H1 (cell line): ENCODE measurements around the gene PLB1. TPM values are rescaled to one million over a fixed set of nuclear protein-coding genes. Genes with fewer than 3 reads are reported as not detected.

Experiments used
- CTCF ChIA-PET: fragments of 300-600 bp; sonication (Branson Sonifier 250); formaldehyde crosslinking; loops from one replicate; lab custom pipeline; 2021; ENCODE audit not compliant: partially characterized antibody; lab: Charles Lee
- POLR2A ChIA-PET: fragments of 300-600 bp; sonication (Branson Sonifier 250); formaldehyde crosslinking; loops from one replicate; lab custom pipeline; 2021; ENCODE audit warnings: inconsistent platforms; ENCODE audit not compliant: partially characterized antibody; lab: Charles Lee
- DNase-seq, 2 experiments: peaks; one replicate each; pipeline versions ENCODE4 v3.0.0 to v3.0.0-alpha.2; 2010 to 2022; ENCODE audit warnings: low spot score in 2 of 2, low read depth in 1 of 2, mixed read lengths in 1 of 2
- FAIRE-seq: peaks from 2 replicates; lab custom pipeline; 2011; peaks lifted over from hg19 to GRCh38; lab: Jason Lieb, UNC
- H2AFZ ChIP-seq: 2 replicates; pipeline ENCODE4 v1.8.1; 2012; ENCODE audit warnings: low read length, inconsistent platforms
- H2AK5ac ChIP-seq: 2 replicates; pipeline ENCODE4 v1.6.1; 2013; ENCODE audit warnings: low read depth, low read length
- H2BK120ac ChIP-seq: replicated peaks from 2 replicates; pipeline ENCODE3; 2013; ENCODE audit warnings: low read depth, low read length, inconsistent platforms
- H2BK12ac ChIP-seq: 2 replicates; pipeline ENCODE4 v1.6.1; 2013; ENCODE audit warnings: low read depth, low read length
- H2BK15ac ChIP-seq: 2 replicates; pipeline ENCODE4 v1.6.1; 2013; ENCODE audit warnings: low read length
- H2BK20ac ChIP-seq: 2 replicates; pipeline ENCODE4 v1.6.1; 2013; ENCODE audit warnings: low read length
- H2BK5ac ChIP-seq: 2 replicates; pipeline ENCODE4 v1.6.1; 2013; ENCODE audit warnings: low read depth, low read length
- H3K14ac ChIP-seq: 2 replicates; pipeline ENCODE4 v1.6.1; 2013; ENCODE audit warnings: inconsistent platforms; ENCODE audit not compliant: insufficient read length
- H3K18ac ChIP-seq: 2 replicates; pipeline ENCODE4 v1.6.1; 2013; ENCODE audit warnings: low read length; ENCODE audit errors: extremely low read depth
- H3K23ac ChIP-seq: 2 replicates; pipeline ENCODE4 v1.6.1; 2013; ENCODE audit warnings: inconsistent platforms; ENCODE audit not compliant: insufficient read length
- H3K23me2 ChIP-seq: 2 replicates; pipeline ENCODE4 v1.6.1; 2013; ENCODE audit warnings: low read depth, low read length
- H3K27ac ChIP-seq: 2 replicates; pipeline ENCODE4 v1.6.1; 2011; ENCODE audit warnings: low read depth, low read length, inconsistent platforms
- H3K27me3 ChIP-seq, 4 experiments: replicated peaks in 1 of 4; 1 replicate in 1 of 4; 2 replicates in 3 of 4; pipeline versions ENCODE4 v1.6.1 to v1.8.1; 2011 to 2013; ENCODE audit warnings: low read length in 3 of 4, mild to moderate bottlenecking in 3 of 4, inconsistent platforms in 2 of 4, mixed read lengths in 2 of 4, moderate library complexity in 1 of 4; ENCODE audit not compliant: control insufficient read depth in 3 of 4, insufficient read depth in 3 of 4; ENCODE audit errors: extremely low read depth in 1 of 4
- H3K36me3 ChIP-seq, 4 experiments: 2 replicates each; pipeline versions ENCODE4 v1.6.1 to v1.8.1; 2011 to 2013; ENCODE audit warnings: mild to moderate bottlenecking in 4 of 4, low read length in 3 of 4, moderate library complexity in 2 of 4, control low read depth in 1 of 4, inconsistent platforms in 1 of 4; ENCODE audit not compliant: insufficient read depth in 4 of 4, control insufficient read depth in 2 of 4
- H3K4ac ChIP-seq: replicated peaks from 2 replicates; pipeline ENCODE3; 2013; ENCODE audit warnings: low read length, low read depth, mixed read lengths, inconsistent platforms; ENCODE audit not compliant: insufficient read length
- H3K4me1 ChIP-seq, 4 experiments: replicated peaks in 1 of 4; 1 replicate in 1 of 4; 2 replicates in 3 of 4; pipeline versions ENCODE4 v1.6.1 to v1.8.1; 2011 to 2013; ENCODE audit warnings: low read length in 3 of 4, inconsistent platforms in 2 of 4, mixed read lengths in 1 of 4; ENCODE audit not compliant: insufficient read depth in 4 of 4, control insufficient read depth in 3 of 4
- H3K4me2 ChIP-seq, 2 experiments: 2 replicates each; pipeline versions ENCODE4 v1.6.1 to v1.8.1; 2011 to 2013; ENCODE audit warnings: low read depth in 2 of 2, low read length in 2 of 2, control low read depth in 1 of 2, inconsistent platforms in 1 of 2, mild to moderate bottlenecking in 1 of 2; ENCODE audit not compliant: insufficient read depth in 1 of 2
- H3K4me3 ChIP-seq, 4 experiments: fragments of 200-600, 300-600 bp in 1 of 4; sonication (generic), shearing (Covaris generic), sonication (Bioruptor Twin) in 1 of 4; 2 replicates each; pipeline versions ENCODE4 v1.5.1 to v1.8.1; 2011 to 2016; ENCODE audit warnings: low read length in 4 of 4, low read depth in 3 of 4, control low read depth in 2 of 4, inconsistent platforms in 2 of 4, mild to moderate bottlenecking in 2 of 4, mixed read lengths in 1 of 4, moderate library complexity in 1 of 4; ENCODE audit not compliant: insufficient read depth in 2 of 4; ENCODE audit errors: extremely low read depth in 1 of 4
- H3K56ac ChIP-seq: replicated peaks from 2 replicates; pipeline ENCODE3; 2013; ENCODE audit warnings: low read depth, mild to moderate bottlenecking, mixed read lengths, low read length, inconsistent platforms; ENCODE audit not compliant: insufficient read length
- H3K79me1 ChIP-seq: 2 replicates; pipeline ENCODE4 v1.6.1; 2013; ENCODE audit warnings: low read depth, low read length, control low read depth
- H3K79me2 ChIP-seq, 2 experiments: 2 replicates each; pipeline versions ENCODE4 v1.6.1 to v1.8.1; 2012 to 2013; ENCODE audit warnings: low read length in 2 of 2, mild to moderate bottlenecking in 2 of 2, inconsistent platforms in 1 of 2; ENCODE audit not compliant: insufficient read depth in 2 of 2, control insufficient read depth in 1 of 2
- H3K9ac ChIP-seq, 4 experiments: replicated peaks in 1 of 4; 1 replicate in 1 of 4; 2 replicates in 3 of 4; pipeline versions ENCODE4 v1.6.1 to v1.8.1; 2011 to 2013; ENCODE audit warnings: low read depth in 3 of 4, low read length in 3 of 4, control low read depth in 2 of 4, mild to moderate bottlenecking in 2 of 4, moderate library complexity in 2 of 4, inconsistent platforms in 1 of 4; ENCODE audit errors: extremely low read depth in 1 of 4
- H3K9me3 ChIP-seq, 2 experiments: 2 replicates each; pipeline versions ENCODE4 v1.6.1 to v1.8.1; 2012 to 2013; ENCODE audit warnings: mild to moderate bottlenecking in 2 of 2, moderate library complexity in 2 of 2, control low read depth in 1 of 2, inconsistent platforms in 1 of 2, low read depth in 1 of 2, low read length in 1 of 2, mixed read lengths in 1 of 2; ENCODE audit not compliant: insufficient read depth in 2 of 2
- H4K20me1 ChIP-seq, 2 experiments: replicated peaks in 1 of 2; 2 replicates each; pipeline versions ENCODE3 to v1.8.1; 2011 to 2013; ENCODE audit warnings: inconsistent platforms in 2 of 2, low read length in 2 of 2, mild to moderate bottlenecking in 1 of 2; ENCODE audit not compliant: insufficient read depth in 2 of 2, control insufficient read depth in 1 of 2
- H4K5ac ChIP-seq: 2 replicates; pipeline ENCODE4 v1.6.1; 2013; ENCODE audit warnings: low read length, low read depth, mixed read lengths, inconsistent platforms; ENCODE audit not compliant: insufficient read length
- H4K8ac ChIP-seq: 2 replicates; pipeline ENCODE4 v1.8.0; 2013; ENCODE audit warnings: mild to moderate bottlenecking, moderate library complexity, low read length, inconsistent platforms; ENCODE audit not compliant: insufficient read depth; ENCODE audit errors: extremely low read depth
- H4K91ac ChIP-seq: replicated peaks from 2 replicates; pipeline ENCODE3; 2013; ENCODE audit warnings: low read length, mixed read lengths, inconsistent platforms; ENCODE audit not compliant: insufficient read length
- BACH1 ChIP-seq: IDR thresholded peaks from 2 replicates; pipeline ENCODE4 v1.6.1; 2012; ENCODE audit warnings: low read length, improper control_type of control experiment
- BCL11A ChIP-seq, 2 experiments: IDR thresholded peaks; one replicate each; pipeline ENCODE4 v1.6.1; 2011; ENCODE audit warnings: low read depth in 2 of 2, low read length in 2 of 2, mild to moderate bottlenecking in 2 of 2
- CHD2 ChIP-seq: IDR thresholded peaks from 2 replicates; pipeline ENCODE4 v1.6.1; 2012; ENCODE audit warnings: low read length, improper control_type of control experiment
- E2F6 ChIP-seq: IDR thresholded peaks from 2 replicates; pipeline ENCODE4 v1.6.1; 2012; ENCODE audit warnings: inconsistent platforms
- JUN ChIP-seq: IDR thresholded peaks from 2 replicates; pipeline ENCODE4 v1.6.1; 2011; ENCODE audit warnings: low read depth, mild to moderate bottlenecking, improper control_type of control experiment, low read length
- KDM1A ChIP-seq: fragments of 200-600, 300-600 bp; sonication (generic); IDR thresholded peaks from 2 replicates; pipeline ENCODE4 v1.7.1; 2016; ENCODE audit warnings: mild to moderate bottlenecking, low read length, borderline replicate concordance
- KDM4A ChIP-seq: IDR thresholded peaks from one replicate; pipeline ENCODE4 v1.7.1; 2012; ENCODE audit warnings: low read depth, mild to moderate bottlenecking, moderate library complexity, low read length, inconsistent platforms; ENCODE audit not compliant: severe bottlenecking
- PHF8 ChIP-seq: fragments of 200-600 bp; sonication (generic); conservative IDR thresholded peaks from 2 replicates; pipeline ENCODE4 v1.7.1; 2012; ENCODE audit warnings: low read depth, mild to moderate bottlenecking, inconsistent platforms, low read length, moderate library complexity
- RAD21 ChIP-seq, 2 experiments: IDR thresholded peaks in 1 of 2; conservative IDR thresholded peaks in 1 of 2; 2 replicates each; pipeline ENCODE4 v1.6.1; 2011; ENCODE audit warnings: low read depth in 2 of 2, low read length in 2 of 2, improper control_type of control experiment in 1 of 2, inconsistent platforms in 1 of 2, mild to moderate bottlenecking in 1 of 2, moderate library complexity in 1 of 2
- RNF2 ChIP-seq: fragments of 200-900, 300-1000 bp; sonication (generic); IDR thresholded peaks from 2 replicates; pipeline ENCODE4 v1.7.1; 2016; ENCODE audit warnings: borderline replicate concordance, low read depth, mild to moderate bottlenecking, antibody characterized with exemption, low read length; ENCODE audit not compliant: poor library complexity, severe bottlenecking; ENCODE audit errors: missing control alignments
- SP1 ChIP-seq: IDR thresholded peaks from 2 replicates; pipeline ENCODE4 v1.6.1; 2011; ENCODE audit warnings: low read depth, low read length
- SP2 ChIP-seq: IDR thresholded peaks from 2 replicates; pipeline ENCODE4 v1.6.1; 2012; ENCODE audit warnings: mild to moderate bottlenecking, low read length, inconsistent platforms
- YY1 ChIP-seq: IDR thresholded peaks from 2 replicates; pipeline ENCODE4 v1.6.1; 2011; ENCODE audit warnings: low read depth, mild to moderate bottlenecking, low read length
- WGBS, 2 experiments: shearing (Covaris generic) in 1 of 2; methylation state at CpG; one replicate each; pipeline versions ENCODE4 v1.1.6 to v1.1.7; 2013 to 2015; ENCODE audit warnings: low lambda C conversion rate in 2 of 2, mixed read lengths in 2 of 2, inconsistent platforms in 1 of 2, low coverage in 1 of 2, missing lambda C conversion rate in 1 of 2; ENCODE audit not compliant: insufficient replicate concordance in 2 of 2, insufficient coverage in 1 of 2, insufficient read length in 1 of 2; ENCODE audit errors: extremely low coverage in 1 of 2, missing lambda C conversion rate in 1 of 2; 5-methylcytosine and 5-hydroxymethylcytosine counted together
- polyA plus RNA-seq, 7 experiments: library from polyadenylated mRNA; depleted of rRNA in 3 of 7; stranded (reverse) in 5 of 7; unstranded in 2 of 7; fragments of >200 nt in 5 of 7; fragments of 200-250 nt in 2 of 7; gene quantifications; 1 replicate in 5 of 7; 2 replicates in 1 of 7; 4 replicates in 1 of 7; pipeline versions ENCODE4 v1.2.1 to v1.2.3, GENCODE V29; 2011 to 2013; ENCODE audit warnings: missing spikeins in 2 of 7, mixed read lengths in 2 of 7
- total RNA-seq: library from RNA; stranded (reverse); fragmentation: NEBNext Ultra II Directional; extraction: Animal tissue kit (Norgen Biotek cat#: 25700); gene quantifications from 2 replicates; pipeline ENCODE4 v1.2.1, GENCODE V29; 2021

Gene PLB1
- total and polyA plus RNA-seq, 2 of the 8 experiments (the other 6 are each of a cell fraction or from before 2014, with no cell fraction given) = 0.20 to 0.36 TPM

DNA sequence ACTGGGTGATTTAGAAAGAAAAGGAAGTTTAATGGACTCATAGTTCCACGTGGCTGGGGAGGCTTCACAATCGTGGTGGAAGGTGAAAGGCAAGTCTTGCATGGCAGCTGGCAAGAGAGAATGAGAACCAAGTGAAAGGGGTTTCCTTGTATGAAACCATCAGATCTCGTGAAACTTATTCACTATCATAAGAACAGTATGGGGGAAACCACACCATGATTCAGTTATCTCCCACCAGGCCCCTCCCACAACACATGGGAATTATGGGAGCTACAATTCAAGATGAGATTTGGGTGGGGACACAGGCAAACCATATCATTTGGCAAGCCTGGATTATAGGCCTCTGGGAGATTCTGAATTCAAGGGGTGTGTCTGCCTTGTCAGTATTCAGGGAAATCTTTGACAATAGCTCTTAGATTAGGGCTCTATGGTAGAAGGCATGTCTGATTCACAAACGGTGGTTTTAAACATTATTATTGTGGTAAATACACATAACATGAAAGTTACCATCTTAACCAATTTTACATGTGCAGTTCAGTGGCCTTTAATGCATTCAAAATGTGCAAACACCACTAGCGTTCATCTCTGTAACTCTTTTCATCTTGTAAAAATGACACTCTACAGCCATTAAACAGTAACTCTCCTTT, 15.3 kb upstream of the PLB1 start:
- Histone ChIP-seq H3K27me3 (no peaks in the 10 kb centered on the region), H2AFZ (no peak overlapping the region), H2BK120ac (no peak overlapping the region), H3K23ac (no peak overlapping the region), H3K56ac (no peak overlapping the region), H3K27ac (no peak overlapping the region), H4K91ac (no peak overlapping the region), H3K23me2 (no peaks in the 10 kb centered on the region), H2AK5ac (no peak overlapping the region), H3K79me1 (no peaks in the 10 kb centered on the region), H3K9me3 (no peaks in the 10 kb centered on the region), H3K36me3 (no peaks in the 10 kb centered on the region), H3K18ac (no peak overlapping the region), H2BK15ac (no peak overlapping the region), H3K4ac (no peak overlapping the region), H4K20me1 (no peaks in the 10 kb centered on the region), H3K4me2 (no peak overlapping the region), H2BK5ac (no peak overlapping the region), H3K9ac (no peak overlapping the region), H4K5ac (no peak overlapping the region), H3K79me2 (no peaks in the 10 kb centered on the region), H2BK20ac (no peak overlapping the region), H3K14ac (no peak overlapping the region), H4K8ac (no peak overlapping the region), H3K4me3 (no peak overlapping the region), H2BK12ac (no peak overlapping the region), H3K4me1 (no peaks in the 10 kb centered on the region)
- no peak for DNase-seq
- no peak for FAIRE-seq
- CTCF ChIA-PET = no interaction called here
- WGBS, 2 experiments = 91% methylated on average over 5 of the region's 5 CpGs; no CpG with 5 or more reads in 1 of the 2 experiments
- POLR2A ChIA-PET = no interaction called here
- no peak for TF ChIP-seq SP1
- TF ChIP-seq KDM1A = no peak
- TF ChIP-seq JUN = no peak
- TF ChIP-seq BACH1 = no peak
- TF ChIP-seq E2F6 = no peak
- no peak for TF ChIP-seq RAD21 (IDR thresholded peaks at IDR 0.05 in 1 of 2, conservative IDR thresholded peaks at IDR 0.05 in 1 of 2; ENCODE audit: low read depth in 2 of 2, low read length in 2 of 2)
- no peak for TF ChIP-seq PHF8
- no peak for TF ChIP-seq CHD2
- TF ChIP-seq RNF2 = no peak
- TF ChIP-seq BCL11A (IDR thresholded peaks at IDR 0.05; ENCODE audit: low read depth in 2 of 2, low read length in 2 of 2) = no peak
- no peak for TF ChIP-seq SP2
- TF ChIP-seq KDM4A = no peak
- no peak for TF ChIP-seq YY1
